Natural killer cell (primary cell): ENCODE results near the gene APPL2. TPM values are rescaled to one million over a fixed set of nuclear protein-coding genes. Genes with fewer than 3 reads are reported as not detected.

Experiments
- ATAC-seq, 3 donors: fragments of 150-1000 bp in 2 of 3; fragments of 200-7000 bp in 1 of 3; cut with Tn5 transposase; 1 replicate in 1 of 3; 2 replicates in 2 of 3; pipeline ENCODE4 v1.10.0; 2021; ENCODE audit warnings: mild to moderate bottlenecking in 2 of 3, moderate library complexity in 2 of 3
- DNase-seq, 2 donors: peaks; one replicate each; pipeline versions ENCODE4 v3.0.0 to v3.0.0-alpha.2; 2013 to 2021; ENCODE audit warnings: mixed read lengths in 1 of 2
- H3K27ac ChIP-seq: one replicate; pipeline ENCODE4 v1.5.1; 2013; ENCODE audit warnings: mild to moderate bottlenecking, low read length
- H3K27me3 ChIP-seq: one replicate; pipeline ENCODE4 v1.6.1; 2013; ENCODE audit warnings: low read length; ENCODE audit not compliant: control insufficient read depth, insufficient read depth
- H3K36me3 ChIP-seq: one replicate; pipeline ENCODE4 v1.6.1; 2013; ENCODE audit warnings: low read length; ENCODE audit not compliant: control insufficient read depth, insufficient read depth
- H3K4me1 ChIP-seq: one replicate; pipeline ENCODE4 v1.6.1; 2013; ENCODE audit warnings: low read length; ENCODE audit not compliant: control insufficient read depth, insufficient read depth
- H3K4me3 ChIP-seq: one replicate; pipeline ENCODE4 v1.5.1; 2013; ENCODE audit warnings: low read length
- H3K9me3 ChIP-seq: one replicate; pipeline ENCODE4 v1.6.1; 2013; ENCODE audit warnings: low read length; ENCODE audit not compliant: control insufficient read depth, insufficient read depth
- H3K27ac Mint-ChIP-seq, 2 donors: one replicate each; pipeline ENCODE4 v1.8.0; 2022; ENCODE audit warnings: mild to moderate bottlenecking in 2 of 2, mixed read lengths in 2 of 2, moderate library complexity in 1 of 2
- H3K27me3 Mint-ChIP-seq, 2 donors: one replicate each; pipeline ENCODE4 v1.8.0; 2022; ENCODE audit warnings: low read depth in 2 of 2, mixed read lengths in 2 of 2
- H3K36me3 Mint-ChIP-seq: one replicate; pipeline ENCODE4 v1.8.0; 2022; ENCODE audit warnings: mixed read lengths
- H3K4me1 Mint-ChIP-seq, 2 donors: one replicate each; pipeline ENCODE4 v1.8.0; 2022; ENCODE audit warnings: mixed read lengths in 2 of 2
- H3K4me3 Mint-ChIP-seq: one replicate; pipeline ENCODE4 v1.8.0; 2022; ENCODE audit warnings: mild to moderate bottlenecking, moderate library complexity, mixed read lengths
- H3K9me3 Mint-ChIP-seq, 2 donors: one replicate each; pipeline ENCODE4 v1.8.0; 2022; ENCODE audit warnings: mixed read lengths in 2 of 2
- WGBS: methylation state at CpG from one replicate; pipeline ENCODE4 v1.1.7; 2013; ENCODE audit warnings: missing lambda C conversion rate; ENCODE audit not compliant: insufficient coverage; 5-methylcytosine and 5-hydroxymethylcytosine counted together
- intact Hi-C: fragments of 100-400 bp; cut with micrococcal nuclease; formaldehyde crosslinking; loops from one replicate; pipeline ENCODE4 v1.14.2; 2022
- total RNA-seq, 4 donors: library from RNA; stranded (reverse); fragments of 120-200 nt in 1 of 4; gene quantifications; one replicate each; pipeline versions ENCODE4 v1.2.3 to v1.2.4, GENCODE V29; 2013 to 2022
- TF ChIP-seq, protein P1 (sequence below): fragments of 200-600 bp; IDR thresholded peaks from one replicate; pipeline ENCODE4 v1.8.0; 2022; ENCODE audit warnings: antibody characterized with exemption

APPL2 gene
- total RNA-seq, 3 donors from 2014 or later (not counting 1 experiment from before 2014, with no cell fraction given) = 56.0 to 65.9 (median 64.2) TPM

DNA sequence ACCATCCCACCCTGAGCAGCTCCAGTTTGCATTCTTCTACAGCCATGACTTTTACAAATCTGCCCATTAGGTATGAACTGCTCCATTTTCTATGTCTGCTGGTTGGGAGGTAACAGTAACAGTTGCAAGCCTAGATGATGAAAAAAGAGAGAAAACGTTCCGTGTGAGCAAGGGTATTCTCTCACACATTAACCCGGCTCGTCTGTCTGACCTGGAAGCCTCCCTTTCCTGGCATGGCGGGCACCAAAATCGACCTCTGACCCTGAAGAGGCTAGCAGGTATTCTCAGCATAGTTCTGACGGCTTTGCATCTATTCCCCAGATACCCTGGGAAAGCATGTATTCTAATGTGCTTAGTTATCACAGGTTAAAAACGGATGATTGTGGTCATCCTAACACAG lies 31.8 kb downstream of the APPL2 start:
- Histone ChIP-seq H3K27ac (no peak overlapping the region), H3K27me3 (no peaks in the 10 kb centered on the region), H3K4me3 (no peak overlapping the region), H3K36me3 (peaks cover 52% of the 10 kb centered on the region), H3K9me3 (no peaks in the 10 kb centered on the region), H3K4me1 (peaks cover 13% of the 10 kb centered on the region)
- Mint-ChIP-seq H3K9me3 (no peaks in the 10 kb centered on the region), H3K4me3 (no peak overlapping the region), H3K27me3 (no peaks in the 10 kb centered on the region), H3K27ac (no peak overlapping the region), H3K36me3 (peaks cover 10% of the 10 kb centered on the region), H3K4me1 (peaks cover 15 to 21% of the 10 kb centered on the region in 2 donors)
- TF ChIP-seq, protein P1, sequence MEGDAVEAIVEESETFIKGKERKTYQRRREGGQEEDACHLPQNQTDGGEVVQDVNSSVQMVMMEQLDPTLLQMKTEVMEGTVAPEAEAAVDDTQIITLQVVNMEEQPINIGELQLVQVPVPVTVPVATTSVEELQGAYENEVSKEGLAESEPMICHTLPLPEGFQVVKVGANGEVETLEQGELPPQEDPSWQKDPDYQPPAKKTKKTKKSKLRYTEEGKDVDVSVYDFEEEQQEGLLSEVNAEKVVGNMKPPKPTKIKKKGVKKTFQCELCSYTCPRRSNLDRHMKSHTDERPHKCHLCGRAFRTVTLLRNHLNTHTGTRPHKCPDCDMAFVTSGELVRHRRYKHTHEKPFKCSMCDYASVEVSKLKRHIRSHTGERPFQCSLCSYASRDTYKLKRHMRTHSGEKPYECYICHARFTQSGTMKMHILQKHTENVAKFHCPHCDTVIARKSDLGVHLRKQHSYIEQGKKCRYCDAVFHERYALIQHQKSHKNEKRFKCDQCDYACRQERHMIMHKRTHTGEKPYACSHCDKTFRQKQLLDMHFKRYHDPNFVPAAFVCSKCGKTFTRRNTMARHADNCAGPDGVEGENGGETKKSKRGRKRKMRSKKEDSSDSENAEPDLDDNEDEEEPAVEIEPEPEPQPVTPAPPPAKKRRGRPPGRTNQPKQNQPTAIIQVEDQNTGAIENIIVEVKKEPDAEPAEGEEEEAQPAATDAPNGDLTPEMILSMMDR = no peak
- DNase-seq (no peak), ATAC-seq (no peak)
- WGBS = 92% methylated on average over 8 of the region's 8 CpGs
- intact Hi-C loops = no loop called here

DNA sequence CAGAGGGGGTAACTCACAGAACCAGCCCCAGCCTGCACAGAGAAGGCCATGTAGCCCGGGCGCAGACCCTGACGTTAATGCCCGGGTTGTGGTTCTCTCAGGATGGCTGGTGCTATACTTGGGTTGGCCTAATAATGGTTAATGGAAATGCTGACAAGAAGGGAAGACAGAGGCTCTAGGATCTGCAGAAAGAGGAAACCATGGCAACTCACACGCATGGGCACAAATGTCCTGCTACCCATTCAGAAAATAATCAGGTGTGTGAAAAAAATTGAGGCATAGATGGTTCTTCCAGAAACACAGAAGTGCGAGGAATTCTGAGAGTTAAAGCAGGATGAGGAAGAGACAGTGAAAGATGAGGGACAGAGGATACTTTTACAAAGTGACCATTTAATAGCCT lies 33.8 kb downstream of the APPL2 start:
- Mint-ChIP-seq H3K4me1 (peaks cover 24 to 29% of the 10 kb centered on the region in 2 donors), H3K27ac (peak overlapping the region in 1 of 2 donors; percentile 35)

DNA sequence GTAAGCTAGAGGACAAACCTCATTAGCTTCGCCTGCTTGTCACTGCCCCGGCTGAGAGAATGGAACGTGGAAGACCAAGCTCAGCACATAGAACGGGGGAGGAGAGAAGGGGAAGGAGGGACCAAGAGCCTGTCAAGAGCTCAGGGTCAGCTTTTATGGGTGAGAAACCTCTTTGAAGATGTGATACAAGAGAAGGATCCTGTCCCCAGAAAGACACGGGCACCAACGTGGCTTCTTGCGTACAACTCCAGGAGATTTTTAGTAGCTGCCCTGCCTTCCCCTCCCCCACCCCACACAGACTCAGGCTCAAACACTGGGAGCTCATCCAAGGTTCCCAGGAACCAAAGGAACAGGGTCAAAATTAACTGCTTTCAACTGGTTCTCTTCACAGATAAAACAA lies 34.7 kb downstream of the APPL2 start:
- Mint-ChIP-seq H3K27me3 (no peaks in the 10 kb centered on the region), H3K27ac (peak overlapping the region in 1 of 2 donors; percentile 31), H3K36me3 (no peaks in the 10 kb centered on the region), H3K4me3 (no peak overlapping the region), H3K4me1 (peaks cover 24 to 29% of the 10 kb centered on the region in 2 donors), H3K9me3 (no peaks in the 10 kb centered on the region)
- ATAC-seq (no peak), DNase-seq (no peak)
- peaks cover 21% of the 10 kb centered on the region for H3K4me1 ChIP-seq
- TF ChIP-seq, protein P1 = no peak
- intact Hi-C loops = no loop called here
- WGBS = 89% methylated on average over 7 of the region's 7 CpGs
- no peak overlapping the region for H3K27ac ChIP-seq
- H3K4me3 ChIP-seq = no peak overlapping the region
- no peaks in the 10 kb centered on the region for H3K27me3 ChIP-seq
- no peaks in the 10 kb centered on the region for H3K9me3 ChIP-seq
- H3K36me3 ChIP-seq = peaks cover 46% of the 10 kb centered on the region

More for the DNA sequence above, 33.8 kb downstream of the APPL2 start:
- Histone ChIP-seq H3K27me3 (no peaks in the 10 kb centered on the region), H3K4me3 (no peak overlapping the region), H3K9me3 (no peaks in the 10 kb centered on the region), H3K27ac (no peak overlapping the region), H3K4me1 (peaks cover 21% of the 10 kb centered on the region), H3K36me3 (peaks cover 48% of the 10 kb centered on the region)
- Mint-ChIP-seq H3K9me3 (no peaks in the 10 kb centered on the region), H3K36me3 (no peaks in the 10 kb centered on the region), H3K4me3 (no peak overlapping the region), H3K27me3 (no peaks in the 10 kb centered on the region)
- no peak for DNase-seq
- ATAC-seq = no peak
- intact Hi-C loops = no loop called here
- TF ChIP-seq, protein P1 = no peak
- 97% methylated on average over 5 of the region's 6 CpGs for WGBS

DNA sequence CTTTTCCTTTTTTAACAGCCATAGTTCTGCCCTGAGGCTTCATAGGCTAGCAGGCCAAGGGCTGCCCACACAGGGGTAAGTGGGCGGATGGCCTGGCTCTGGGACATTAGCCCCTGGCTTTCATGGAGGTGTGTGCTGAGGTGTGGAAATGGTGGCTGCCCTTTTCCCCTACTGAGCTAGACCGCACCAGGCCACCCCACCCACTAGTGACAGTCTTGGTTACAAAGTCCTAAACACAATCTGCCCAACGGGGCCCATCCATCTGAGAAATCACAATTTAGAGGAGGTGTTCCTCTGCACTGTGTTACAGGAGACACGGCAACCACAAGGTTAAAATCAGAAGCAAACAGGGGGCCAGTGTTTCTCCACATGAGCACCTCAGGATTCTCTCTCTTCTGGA lies 35.6 kb downstream of the APPL2 start:
- no peaks in the 10 kb centered on the region for H3K36me3 Mint-ChIP-seq
- H3K36me3 ChIP-seq = peaks cover 40% of the 10 kb centered on the region
- H3K9me3 Mint-ChIP-seq = no peaks in the 10 kb centered on the region
- peak overlapping the region in 1 of 2 donors; percentile 20 for H3K27ac Mint-ChIP-seq
- WGBS = 71% methylated on average over 4 of the region's 4 CpGs
- TF ChIP-seq, protein P1 = no peak
- H3K4me1 Mint-ChIP-seq = peaks cover 24 to 29% of the 10 kb centered on the region in 2 donors
- H3K27ac ChIP-seq = no peak overlapping the region
- intact Hi-C loops = no loop called here
- peaks cover 21% of the 10 kb centered on the region for H3K4me1 ChIP-seq
- no peaks in the 10 kb centered on the region for H3K9me3 ChIP-seq
- H3K27me3 Mint-ChIP-seq = no peaks in the 10 kb centered on the region
- ATAC-seq (no peak), DNase-seq (no peak)
- H3K27me3 ChIP-seq = no peaks in the 10 kb centered on the region
- no peak overlapping the region for H3K4me3 Mint-ChIP-seq
- H3K4me3 ChIP-seq = no peak overlapping the region
